Neural cell (in vitro differentiated cells): Measurements from ENCODE around the gene IDH3A. TPM values are rescaled to one million over a fixed set of nuclear protein-coding genes. Genes with fewer than 3 reads are reported as not detected.

Source experiments
- H2AFZ ChIP-seq: fragments of 200-600, 300-800 bp; sonication (generic), shearing (Covaris generic); 2 replicates; pipeline ENCODE4 v1.6.0; 2014; ENCODE audit warnings: low read depth, mild to moderate bottlenecking, antibody characterized with exemption, low read length, moderate library complexity
- H3F3A ChIP-seq: fragments of 200-600 bp; shearing (Covaris generic); 2 replicates; pipeline ENCODE4 v1.6.1; 2016; ENCODE audit warnings: mild to moderate bottlenecking, moderate library complexity, mixed read lengths, antibody characterized with exemption, low read length; ENCODE audit not compliant: insufficient read depth, poor library complexity, severe bottlenecking
- H3K27ac ChIP-seq: fragments of 200-600, 300-800 bp; sonication (generic), shearing (Covaris generic); 2 replicates; pipeline ENCODE4 v1.5.1; 2014; ENCODE audit warnings: mild to moderate bottlenecking, low read length, moderate library complexity
- H3K27me3 ChIP-seq: fragments of 300-800, 200-600 bp; sonication (generic), shearing (Covaris generic); 2 replicates; pipeline ENCODE4 v1.6.0; 2014; ENCODE audit warnings: mild to moderate bottlenecking, low read depth, low read length, moderate library complexity; ENCODE audit not compliant: insufficient read depth
- H3K36me3 ChIP-seq: fragments of 300-800, 200-600 bp; sonication (generic), shearing (Covaris generic); 2 replicates; pipeline ENCODE4 v1.5.1; 2014; ENCODE audit warnings: mild to moderate bottlenecking, antibody characterized with exemption, low read length, moderate library complexity; ENCODE audit not compliant: insufficient read depth
- H3K4me2 ChIP-seq: fragments of 300-800, 200-600 bp; sonication (generic), shearing (Covaris generic); 2 replicates; pipeline ENCODE4 v1.6.0; 2014; ENCODE audit warnings: mild to moderate bottlenecking, low read length
- H3K4me3 ChIP-seq: fragments of 300-800, 200-600 bp; sonication (generic), shearing (Covaris generic); 2 replicates; pipeline ENCODE4 v1.5.1; 2014; ENCODE audit warnings: mild to moderate bottlenecking, low read length, moderate library complexity
- H3K79me2 ChIP-seq: fragments of 200-600 bp; shearing (Covaris generic); replicated peaks from 2 replicates; pipeline ENCODE4 v1.6.0; 2014; ENCODE audit warnings: mild to moderate bottlenecking, low read length, moderate library complexity; ENCODE audit not compliant: insufficient read depth
- H3K9ac ChIP-seq: fragments of 300-800, 200-600 bp; sonication (generic), shearing (Covaris generic); 2 replicates; pipeline ENCODE4 v1.6.1; 2016; ENCODE audit warnings: mild to moderate bottlenecking, low read length, mixed read lengths
- H3K9me2 ChIP-seq: fragments of 200-600 bp; shearing (Covaris generic); 2 replicates; pipeline ENCODE4 v1.6.1; 2016; ENCODE audit warnings: mild to moderate bottlenecking, low read length, mixed read lengths; ENCODE audit not compliant: insufficient read depth
- H3K9me3 ChIP-seq: fragments of 200-600, 300-800 bp; sonication (generic), shearing (Covaris generic); 2 replicates; pipeline ENCODE4 v1.6.1; 2016; ENCODE audit warnings: mild to moderate bottlenecking, mixed run types, low read length, moderate library complexity, mixed read lengths
- H4K20me1 ChIP-seq: fragments of 200-600 bp; shearing (Covaris generic); 2 replicates; pipeline ENCODE4 v1.6.1; 2016; ENCODE audit warnings: mild to moderate bottlenecking, mixed run types; ENCODE audit not compliant: insufficient read depth
- EP300 ChIP-seq: fragments of 450-650 bp; conservative IDR thresholded peaks from 2 replicates; pipeline ENCODE4 v1.6.1; 2014; ENCODE audit warnings: antibody characterized with exemption, mild to moderate bottlenecking, moderate library complexity; ENCODE audit not compliant: poor library complexity, severe bottlenecking
- EZH2 ChIP-seq: fragments of 200-600, 300-800 bp; shearing (Covaris generic), sonication (generic); IDR thresholded peaks from 2 replicates; pipeline ENCODE4 v1.6.1; 2014; ENCODE audit warnings: antibody characterized with exemption, low read length, borderline replicate concordance, mild to moderate bottlenecking; ENCODE audit not compliant: insufficient read depth, poor library complexity, severe bottlenecking
- MXI1 ChIP-seq: fragments of 450-650 bp; conservative IDR thresholded peaks from 2 replicates; pipeline ENCODE4 v1.6.1; 2014; ENCODE audit warnings: antibody characterized with exemption, mild to moderate bottlenecking; ENCODE audit not compliant: poor library complexity, severe bottlenecking
- POLR2AphosphoS5 ChIP-seq: IDR thresholded peaks from 2 replicates; pipeline ENCODE4 v1.6.1; 2012
- RAD21 ChIP-seq: fragments of 450-650 bp; conservative IDR thresholded peaks from 2 replicates; pipeline ENCODE4 v1.6.1; 2014; ENCODE audit warnings: antibody characterized with exemption, mild to moderate bottlenecking, moderate library complexity
- SMC3 ChIP-seq: fragments of 450-650 bp; conservative IDR thresholded peaks from 2 replicates; pipeline ENCODE4 v1.6.1; 2014; ENCODE audit warnings: antibody characterized with exemption, mild to moderate bottlenecking, moderate library complexity; ENCODE audit not compliant: poor library complexity
- TAF1 ChIP-seq: IDR thresholded peaks from 2 replicates; pipeline ENCODE4 v1.6.1; 2012; ENCODE audit warnings: low read depth
- polyA plus RNA-seq: library from polyadenylated mRNA; depleted of rRNA; stranded (reverse); fragments of >200 nt; gene quantifications from 2 replicates; pipeline ENCODE4 v1.2.3, GENCODE V29; 2014
- TF ChIP-seq, protein P1 (sequence below): IDR thresholded peaks from 2 replicates; pipeline ENCODE4 v1.6.1; 2012; ENCODE audit warnings: borderline replicate concordance
- TF ChIP-seq, protein P2 (sequence below): fragments of 450-650 bp; IDR thresholded peaks from 2 replicates; pipeline ENCODE4 v1.5.1; 2014; ENCODE audit warnings: antibody characterized with exemption, mild to moderate bottlenecking, moderate library complexity; ENCODE audit not compliant: poor library complexity, severe bottlenecking

Gene IDH3A
- polyA plus RNA-seq, 1 donor from 2014 or later, result 90.7 TPM

DNA sequence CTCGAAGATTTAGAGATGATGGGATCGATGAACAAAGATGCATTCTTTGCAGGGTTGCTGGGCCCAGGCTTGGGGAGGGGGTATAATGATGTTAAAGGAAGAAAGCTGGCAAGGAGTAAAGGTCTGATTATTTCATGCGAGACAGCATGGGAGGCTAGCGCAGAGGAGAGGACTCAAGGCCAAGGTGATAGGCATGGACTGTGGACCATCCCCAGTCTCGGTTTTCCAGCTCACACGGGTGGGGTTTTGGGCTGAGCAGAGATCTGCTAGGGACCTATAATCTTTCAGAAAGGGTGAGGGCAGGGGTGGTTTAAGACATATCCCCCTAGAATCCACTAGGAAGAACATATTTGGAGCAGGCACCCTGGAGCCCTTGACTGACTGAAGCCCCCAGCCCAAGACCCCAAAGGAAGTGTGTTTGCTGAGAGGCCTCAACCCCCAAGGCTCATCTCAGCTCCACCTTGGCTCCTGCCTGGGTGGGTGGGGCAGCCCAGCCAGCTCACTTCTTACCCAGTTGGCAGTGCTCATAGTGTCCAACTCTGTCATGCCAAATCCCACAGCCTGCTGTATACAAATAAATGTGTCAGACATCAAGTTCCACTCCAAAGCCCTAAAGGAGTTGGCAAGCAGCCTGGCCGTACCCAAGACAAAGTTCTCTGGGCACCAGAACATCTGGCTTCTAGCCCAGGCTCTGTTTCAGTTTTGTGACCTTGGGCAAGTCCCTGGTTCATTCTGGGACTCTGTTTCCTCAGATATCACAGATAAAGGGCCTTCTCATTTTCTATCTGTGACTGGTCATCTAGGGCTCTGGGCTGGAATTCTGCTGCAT, 67.3 kb downstream of the IDH3A start:
- H3K4me2 ChIP-seq, result no peak overlapping the region

DNA sequence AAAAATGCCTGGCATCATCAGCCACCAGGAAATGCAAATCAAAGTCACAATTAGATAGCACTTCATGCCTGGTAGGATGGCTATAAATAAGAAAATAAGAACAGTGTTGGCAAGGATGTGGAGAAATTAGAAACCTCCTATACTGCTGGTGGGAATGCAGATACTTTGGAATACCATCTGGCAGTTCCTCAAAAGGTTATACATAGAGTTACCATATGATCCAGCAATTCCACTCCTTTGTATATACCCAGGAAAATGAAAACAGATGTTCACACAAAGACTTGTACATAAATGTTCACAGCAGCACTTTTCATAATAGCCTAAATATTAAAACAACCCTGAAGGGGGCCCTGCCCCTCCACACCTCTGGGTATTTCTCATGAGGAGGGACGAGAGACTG, 71.6 kb downstream of the IDH3A start:
- no peaks in the 10 kb centered on the region for H3K9me3 ChIP-seq
- H3K36me3 ChIP-seq, result no peaks in the 10 kb centered on the region
- H2AFZ ChIP-seq, result no peak overlapping the region
- H3K27me3 ChIP-seq, result no peaks in the 10 kb centered on the region
- no peaks in the 10 kb centered on the region for H3K9me2 ChIP-seq
- no peak overlapping the region for H3K4me2 ChIP-seq
- no peaks in the 10 kb centered on the region for H3F3A ChIP-seq
- H3K79me2 ChIP-seq, result no peaks in the 10 kb centered on the region
- TF ChIP-seq MXI1 (no peak), POLR2AphosphoS5 (no peak), EZH2 (no peak), TAF1 (no peak)
- H4K20me1 ChIP-seq, result no peaks in the 10 kb centered on the region
- no peak overlapping the region for H3K9ac ChIP-seq
- no peak overlapping the region for H3K27ac ChIP-seq
- H3K4me3 ChIP-seq, result no peak overlapping the region

More for the DNA sequence above, 67.3 kb downstream of the IDH3A start:
- Histone ChIP-seq H2AFZ (no peak overlapping the region), H3K79me2 (no peaks in the 10 kb centered on the region), H4K20me1 (no peaks in the 10 kb centered on the region), H3F3A (no peaks in the 10 kb centered on the region), H3K36me3 (no peaks in the 10 kb centered on the region), H3K9me3 (no peaks in the 10 kb centered on the region), H3K27ac (no peak overlapping the region), H3K9me2 (no peaks in the 10 kb centered on the region), H3K27me3 (no peaks in the 10 kb centered on the region), H3K4me3 (no peak overlapping the region), H3K9ac (no peak overlapping the region)
- TF ChIP-seq POLR2AphosphoS5 (no peak), TAF1 (no peak), EP300 (no peak), EZH2 (no peak), SMC3 (no peak), RAD21 (no peak), MXI1 (no peak)
- TF ChIP-seq, protein P1, sequence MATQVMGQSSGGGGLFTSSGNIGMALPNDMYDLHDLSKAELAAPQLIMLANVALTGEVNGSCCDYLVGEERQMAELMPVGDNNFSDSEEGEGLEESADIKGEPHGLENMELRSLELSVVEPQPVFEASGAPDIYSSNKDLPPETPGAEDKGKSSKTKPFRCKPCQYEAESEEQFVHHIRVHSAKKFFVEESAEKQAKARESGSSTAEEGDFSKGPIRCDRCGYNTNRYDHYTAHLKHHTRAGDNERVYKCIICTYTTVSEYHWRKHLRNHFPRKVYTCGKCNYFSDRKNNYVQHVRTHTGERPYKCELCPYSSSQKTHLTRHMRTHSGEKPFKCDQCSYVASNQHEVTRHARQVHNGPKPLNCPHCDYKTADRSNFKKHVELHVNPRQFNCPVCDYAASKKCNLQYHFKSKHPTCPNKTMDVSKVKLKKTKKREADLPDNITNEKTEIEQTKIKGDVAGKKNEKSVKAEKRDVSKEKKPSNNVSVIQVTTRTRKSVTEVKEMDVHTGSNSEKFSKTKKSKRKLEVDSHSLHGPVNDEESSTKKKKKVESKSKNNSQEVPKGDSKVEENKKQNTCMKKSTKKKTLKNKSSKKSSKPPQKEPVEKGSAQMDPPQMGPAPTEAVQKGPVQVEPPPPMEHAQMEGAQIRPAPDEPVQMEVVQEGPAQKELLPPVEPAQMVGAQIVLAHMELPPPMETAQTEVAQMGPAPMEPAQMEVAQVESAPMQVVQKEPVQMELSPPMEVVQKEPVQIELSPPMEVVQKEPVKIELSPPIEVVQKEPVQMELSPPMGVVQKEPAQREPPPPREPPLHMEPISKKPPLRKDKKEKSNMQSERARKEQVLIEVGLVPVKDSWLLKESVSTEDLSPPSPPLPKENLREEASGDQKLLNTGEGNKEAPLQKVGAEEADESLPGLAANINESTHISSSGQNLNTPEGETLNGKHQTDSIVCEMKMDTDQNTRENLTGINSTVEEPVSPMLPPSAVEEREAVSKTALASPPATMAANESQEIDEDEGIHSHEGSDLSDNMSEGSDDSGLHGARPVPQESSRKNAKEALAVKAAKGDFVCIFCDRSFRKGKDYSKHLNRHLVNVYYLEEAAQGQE, result no peak
- TF ChIP-seq, protein P2, sequence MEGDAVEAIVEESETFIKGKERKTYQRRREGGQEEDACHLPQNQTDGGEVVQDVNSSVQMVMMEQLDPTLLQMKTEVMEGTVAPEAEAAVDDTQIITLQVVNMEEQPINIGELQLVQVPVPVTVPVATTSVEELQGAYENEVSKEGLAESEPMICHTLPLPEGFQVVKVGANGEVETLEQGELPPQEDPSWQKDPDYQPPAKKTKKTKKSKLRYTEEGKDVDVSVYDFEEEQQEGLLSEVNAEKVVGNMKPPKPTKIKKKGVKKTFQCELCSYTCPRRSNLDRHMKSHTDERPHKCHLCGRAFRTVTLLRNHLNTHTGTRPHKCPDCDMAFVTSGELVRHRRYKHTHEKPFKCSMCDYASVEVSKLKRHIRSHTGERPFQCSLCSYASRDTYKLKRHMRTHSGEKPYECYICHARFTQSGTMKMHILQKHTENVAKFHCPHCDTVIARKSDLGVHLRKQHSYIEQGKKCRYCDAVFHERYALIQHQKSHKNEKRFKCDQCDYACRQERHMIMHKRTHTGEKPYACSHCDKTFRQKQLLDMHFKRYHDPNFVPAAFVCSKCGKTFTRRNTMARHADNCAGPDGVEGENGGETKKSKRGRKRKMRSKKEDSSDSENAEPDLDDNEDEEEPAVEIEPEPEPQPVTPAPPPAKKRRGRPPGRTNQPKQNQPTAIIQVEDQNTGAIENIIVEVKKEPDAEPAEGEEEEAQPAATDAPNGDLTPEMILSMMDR, result no peak

Other genes with a start within 250 kb of the IDH3A start
- 8.8 and 9.4 TPM in 2 replicates for gene TBC1D2B, start 71.7 kb upstream of the IDH3A start, polyA plus RNA-seq
- gene SH2D7, start 56.8 kb upstream of the IDH3A start, polyA plus RNA-seq, result not detected in 2 replicates
- 22.6 and 32.4 TPM in 2 replicates for gene CIB2, start 17.9 kb upstream of the IDH3A start, polyA plus RNA-seq
- gene ACSBG1, start 85.2 kb downstream of the IDH3A start, polyA plus RNA-seq, result 0.04 and 0.32 TPM in 2 replicates
- gene DNAJA4, start 115.2 kb downstream of the IDH3A start, polyA plus RNA-seq, result 0.66 TPM in 1 of 2 replicates, not detected in the other
- gene SKIC8, start 150.2 kb downstream of the IDH3A start, polyA plus RNA-seq, result 160 and 170 TPM in 2 replicates
- gene CRABP1, start 191.0 kb downstream of the IDH3A start, polyA plus RNA-seq, result 7.0 and 8.7 TPM in 2 replicates